Measurements from ENCODE around the gene LIG1.

LIG1 gene

GRCh38 chr19:48169939-48170803 lies at the start of gene LIG1, which contains the start of gene ZSWIM9:
Gene LIG1 (minus strand): TSS chr19:48170344. CDS start chr19:48165566, 4,778 bp downstream.
Gene ZSWIM9 (plus strand): TSS chr19:48170680. CDS start chr19:48171803, 1,123 bp downstream.
- peak; percentile 91 for DNase-seq
- no peaks in the 10 kb centered on the region for H3K36me3 ChIP-seq (replicated peaks)
- peak within 1 kb of the TSS; percentile 84 for H3K4me3 ChIP-seq (ENCODE audit: low read depth, low read length)
- in situ Hi-C loops (cut with HindIII; ENCODE audit: low pct_ligation_motif_present, low sequenced_read_pairs), result no loop called here
- H3K27me3 ChIP-seq (replicated peaks), result no peaks in the 10 kb centered on the region
- peak; percentile 10 for TF ChIP-seq CTCF (IDR thresholded peaks at IDR 0.05; ENCODE audit: low read depth, low read length, missing control alignments)
- H3K27ac ChIP-seq, result peak within 1 kb of the TSS; percentile 76

GRCh38 chr19:48218997-48219396 lies 48.9 kb upstream of the LIG1 start:
- Histone ChIP-seq H3K27ac (no peak overlapping the region), H3K4me3 (ENCODE audit: low read depth, low read length) (no peak overlapping the region), H3K36me3 (replicated peaks) (no peaks in the 10 kb centered on the region), H3K27me3 (replicated peaks) (no peaks in the 10 kb centered on the region)
- in situ Hi-C loops (cut with HindIII; ENCODE audit: low pct_ligation_motif_present, low sequenced_read_pairs), result no loop called here
- peak; percentile 12 for DNase-seq
- TF ChIP-seq CTCF (IDR thresholded peaks at IDR 0.05; ENCODE audit: low read depth, low read length, missing control alignments), result no peak

- Histone ChIP-seq H3K27me3 (replicated peaks) (no peaks in the 10 kb centered on the region), H3K4me3 (ENCODE audit: low read depth, low read length) (no peak overlapping the region), H3K36me3 (replicated peaks) (no peaks in the 10 kb centered on the region), H3K27ac (no peak overlapping the region)
- no peak for DNase-seq
- in situ Hi-C loops (cut with HindIII; ENCODE audit: low pct_ligation_motif_present, low sequenced_read_pairs), result no loop called here
- TF ChIP-seq CTCF (IDR thresholded peaks at IDR 0.05; ENCODE audit: low read depth, low read length, missing control alignments), result no peak
Observed at GRCh38 chr19:48216933-48217332, 46.8 kb upstream of the LIG1 start.

GRCh38 chr19:48213959-48214358 lies 43.8 kb upstream of the LIG1 start:
- Histone ChIP-seq H3K27ac (no peak overlapping the region), H3K4me3 (ENCODE audit: low read depth, low read length) (no peak overlapping the region), H3K36me3 (replicated peaks) (no peaks in the 10 kb centered on the region), H3K27me3 (replicated peaks) (no peaks in the 10 kb centered on the region)
- in situ Hi-C loops (cut with HindIII; ENCODE audit: low pct_ligation_motif_present, low sequenced_read_pairs), result no loop called here
- TF ChIP-seq CTCF (IDR thresholded peaks at IDR 0.05; ENCODE audit: low read depth, low read length, missing control alignments), result no peak
- peak; percentile 27 for DNase-seq

- no peak overlapping the region for H3K4me3 ChIP-seq (ENCODE audit: low read depth, low read length)
- no peaks in the 10 kb centered on the region for H3K36me3 ChIP-seq (replicated peaks)
- H3K27me3 ChIP-seq (replicated peaks), result no peaks in the 10 kb centered on the region
- no peak overlapping the region for H3K27ac ChIP-seq
- in situ Hi-C loops (cut with HindIII; ENCODE audit: low pct_ligation_motif_present, low sequenced_read_pairs), result no loop called here
- no peak for DNase-seq
- no peak for TF ChIP-seq CTCF (IDR thresholded peaks at IDR 0.05; ENCODE audit: low read depth, low read length, missing control alignments)
Observed at GRCh38 chr19:48210005-48210404, 39.9 kb upstream of the LIG1 start.

All from brain microvascular endothelial cell (primary cell).